ENCODE results near the gene ITK.

ITK gene

GRCh38 chr5:157180374-157181264 lies at the start of gene ITK:
Gene ITK, plus strand, starts transcription at chr5:157180840. Its CDS starts 138 bp downstream, at chr5:157180978.
- DNase-seq (ENCODE audit: low read depth), result no peak

- no peak for DNase-seq (ENCODE audit: low read depth)
Measured at GRCh38 chr5:157130925-157131324, 49.7 kb upstream of the ITK start.

GRCh38 chr5:157132281-157132612 lies 48.4 kb upstream of the ITK start:
- DNase-seq (ENCODE audit: low read depth), result no peak

GRCh38 chr5:157137691-157138090 lies 42.9 kb upstream of the ITK start:
- no peak for DNase-seq (ENCODE audit: low read depth)

- peak; percentile 76 for DNase-seq (ENCODE audit: low read depth)
Measured at GRCh38 chr5:157142317-157143126, 38.1 kb upstream of the ITK start, which contains the start of gene MED7. Gene MED7, minus strand, starts transcription at chr5:157142865. Its CDS starts 3,434 bp downstream, at chr5:157139431.

- peak; percentile 21 for DNase-seq (ENCODE audit: low read depth)
Measured at GRCh38 chr5:157143127-157143971, 37.3 kb upstream of the ITK start.

- peak; percentile 75 for DNase-seq (ENCODE audit: low read depth)
Measured at GRCh38 chr5:157148734-157149615, 31.7 kb upstream of the ITK start.

GRCh38 chr5:157150995-157151394 lies 29.6 kb upstream of the ITK start:
- no peak for DNase-seq (ENCODE audit: low read depth)

GRCh38 chr5:157155297-157155696 lies 25.3 kb upstream of the ITK start:
- DNase-seq (ENCODE audit: low read depth), result no peak

GRCh38 chr5:157157293-157157891 lies 23.2 kb upstream of the ITK start:
- DNase-seq (ENCODE audit: low read depth), result no peak

- no peak for DNase-seq (ENCODE audit: low read depth)
Measured at GRCh38 chr5:157159209-157159751, 21.4 kb upstream of the ITK start.

- peak; percentile 14 for DNase-seq (ENCODE audit: low read depth)
Measured at GRCh38 chr5:157160001-157160400, 20.6 kb upstream of the ITK start.

GRCh38 chr5:157161996-157162395 lies 18.6 kb upstream of the ITK start:
- no peak for DNase-seq (ENCODE audit: low read depth)

- no peak for DNase-seq (ENCODE audit: low read depth)
Measured at GRCh38 chr5:157162919-157163510, 17.6 kb upstream of the ITK start.

GRCh38 chr5:157164521-157164920 lies 16.1 kb upstream of the ITK start:
- no peak for DNase-seq (ENCODE audit: low read depth)

- DNase-seq (ENCODE audit: low read depth), result no peak
Measured at GRCh38 chr5:157165261-157165660, 15.4 kb upstream of the ITK start.

- DNase-seq (ENCODE audit: low read depth), result no peak
Measured at GRCh38 chr5:157165668-157166067, 15.0 kb upstream of the ITK start.

GRCh38 chr5:157166214-157167213 lies 14.1 kb upstream of the ITK start, which contains the start of gene GARIN3:
Gene GARIN3, minus strand, starts transcription at chr5:157166264. Its CDS starts 96 bp downstream, at chr5:157166168.
- DNase-seq (ENCODE audit: low read depth), result no peak

GRCh38 chr5:157167214-157167621 lies 13.4 kb upstream of the ITK start:
- DNase-seq (ENCODE audit: low read depth), result no peak
